Right atrium auricular region (tissue), 2 donors: ENCODE data around the gene SREK1IP1. TPM values are rescaled to one million over a fixed set of nuclear protein-coding genes. Genes with fewer than 3 reads are reported as not detected.

Experiments
- DNase-seq: peaks from one replicate; pipeline ENCODE4 v3.0.0-alpha.2; 2019; ENCODE audit warnings: low spot score
- H3K27ac ChIP-seq, 2 donors: fragments of 200-600 bp; sonication (generic); 1 replicate in 1 of 2; 2 replicates in 1 of 2; pipeline ENCODE4 v1.5.1; 2016 to 2019
- H3K27me3 ChIP-seq, 2 donors: fragments of 200-600 bp; sonication (generic); one replicate each; pipeline versions ENCODE4 v1.5.1 to v1.6.0; 2017 to 2019
- H3K36me3 ChIP-seq: fragments of 200-600 bp; sonication (generic); one replicate; pipeline ENCODE4 v1.5.1; 2016
- H3K4me1 ChIP-seq, 2 donors: fragments of 200-600 bp; sonication (generic); one replicate each; pipeline versions ENCODE4 v1.5.1 to v1.6.0; 2017 to 2019
- H3K4me3 ChIP-seq, 2 donors: fragments of 200-600 bp; sonication (generic); 1 replicate in 1 of 2; 2 replicates in 1 of 2; pipeline ENCODE4 v1.5.1; 2017 to 2019; ENCODE audit warnings: mild to moderate bottlenecking in 1 of 2, moderate library complexity in 1 of 2
- H3K9me3 ChIP-seq, 2 donors: fragments of 200-600 bp; sonication (generic); one replicate each; pipeline ENCODE4 v1.5.1; 2019
- total RNA-seq, 2 donors: library from RNA; depleted of rRNA; stranded (reverse); fragments of >200 nt; gene quantifications; one replicate each; pipeline ENCODE4 v1.1.0, GENCODE V29; 2016
- TF ChIP-seq, protein P1 (sequence below), 2 donors: fragments of 200-600 bp; sonication (generic); IDR thresholded peaks; one replicate each; pipeline ENCODE4 v1.5.1; 2019; ENCODE audit warnings: antibody characterized with exemption in 2 of 2

Gene SREK1IP1
- total RNA-seq, result 1 to 10 TPM; 4.4 to 4.6 TPM

DNA sequence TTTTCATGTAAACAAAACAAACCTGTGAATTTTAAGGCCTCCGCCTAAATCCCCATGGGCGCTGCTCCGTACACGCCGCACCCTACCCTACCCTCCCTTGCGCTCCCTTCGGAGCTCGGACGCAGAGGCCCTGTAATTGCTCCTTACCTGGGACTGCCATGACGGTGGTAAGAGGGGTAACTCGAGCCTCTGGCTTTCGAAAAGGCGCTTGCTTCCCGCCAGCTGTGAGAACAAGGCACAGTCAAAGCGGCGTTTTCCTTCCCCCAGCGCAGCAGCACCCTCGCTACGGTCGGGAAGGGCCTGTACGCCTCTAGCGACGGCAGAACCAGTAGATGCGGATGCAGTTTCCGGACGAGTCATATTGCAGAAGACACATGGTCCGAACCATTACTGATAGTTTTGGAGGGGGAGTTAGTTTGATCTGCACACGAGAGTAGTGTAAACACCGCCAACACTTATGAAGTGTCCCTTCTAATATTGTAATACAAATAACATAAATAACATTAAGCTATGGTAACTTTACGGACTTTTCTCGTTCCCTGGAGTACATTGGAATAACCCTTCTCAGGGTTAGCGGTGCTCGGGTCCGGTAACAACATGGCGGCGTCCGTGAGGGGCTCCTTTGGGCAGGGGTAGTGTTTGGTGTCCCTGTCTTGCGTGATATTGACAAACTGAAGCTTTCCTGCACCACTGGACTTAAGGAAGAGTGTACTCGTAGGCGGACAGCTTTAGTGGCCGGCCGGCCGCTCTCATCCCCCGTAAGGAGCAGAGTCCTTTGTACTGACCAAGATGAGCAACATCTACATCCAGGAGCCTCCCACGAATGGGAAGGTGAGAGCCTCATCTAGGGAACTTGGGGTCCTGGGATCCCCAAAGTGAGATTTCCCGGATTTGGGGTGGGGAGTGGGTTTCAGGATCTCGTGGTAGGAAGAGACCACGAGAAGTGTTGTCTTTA, at the start of gene SREK1IP1, which contains the start of gene CWC27:
Gene SREK1IP1 (minus strand): TSS at position 334 of the 955 bp plus-strand sequence. CDS start 174 bp downstream, at position 160.
Gene CWC27 (plus strand): TSS at position 573 of the 955 bp plus-strand sequence. CDS start 217 bp downstream, at position 790.
- Histone ChIP-seq H3K36me3 (no peaks in the 10 kb centered on the region), H3K4me3 (peak within 1 kb of the TSS; percentile 60 to 67), H3K27ac (peak within 1 kb of the TSS; percentile 86 to 88), H3K27me3 (no peaks in the 10 kb centered on the region), H3K4me1 (peaks cover 0 to 38% of the 10 kb centered on the region in 2 donors), H3K9me3 (no peaks in the 10 kb centered on the region)
- TF ChIP-seq, protein P1, sequence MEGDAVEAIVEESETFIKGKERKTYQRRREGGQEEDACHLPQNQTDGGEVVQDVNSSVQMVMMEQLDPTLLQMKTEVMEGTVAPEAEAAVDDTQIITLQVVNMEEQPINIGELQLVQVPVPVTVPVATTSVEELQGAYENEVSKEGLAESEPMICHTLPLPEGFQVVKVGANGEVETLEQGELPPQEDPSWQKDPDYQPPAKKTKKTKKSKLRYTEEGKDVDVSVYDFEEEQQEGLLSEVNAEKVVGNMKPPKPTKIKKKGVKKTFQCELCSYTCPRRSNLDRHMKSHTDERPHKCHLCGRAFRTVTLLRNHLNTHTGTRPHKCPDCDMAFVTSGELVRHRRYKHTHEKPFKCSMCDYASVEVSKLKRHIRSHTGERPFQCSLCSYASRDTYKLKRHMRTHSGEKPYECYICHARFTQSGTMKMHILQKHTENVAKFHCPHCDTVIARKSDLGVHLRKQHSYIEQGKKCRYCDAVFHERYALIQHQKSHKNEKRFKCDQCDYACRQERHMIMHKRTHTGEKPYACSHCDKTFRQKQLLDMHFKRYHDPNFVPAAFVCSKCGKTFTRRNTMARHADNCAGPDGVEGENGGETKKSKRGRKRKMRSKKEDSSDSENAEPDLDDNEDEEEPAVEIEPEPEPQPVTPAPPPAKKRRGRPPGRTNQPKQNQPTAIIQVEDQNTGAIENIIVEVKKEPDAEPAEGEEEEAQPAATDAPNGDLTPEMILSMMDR (IDR thresholded peaks at IDR 0.05), result no peak
- peak; percentile 86 for DNase-seq

DNA sequence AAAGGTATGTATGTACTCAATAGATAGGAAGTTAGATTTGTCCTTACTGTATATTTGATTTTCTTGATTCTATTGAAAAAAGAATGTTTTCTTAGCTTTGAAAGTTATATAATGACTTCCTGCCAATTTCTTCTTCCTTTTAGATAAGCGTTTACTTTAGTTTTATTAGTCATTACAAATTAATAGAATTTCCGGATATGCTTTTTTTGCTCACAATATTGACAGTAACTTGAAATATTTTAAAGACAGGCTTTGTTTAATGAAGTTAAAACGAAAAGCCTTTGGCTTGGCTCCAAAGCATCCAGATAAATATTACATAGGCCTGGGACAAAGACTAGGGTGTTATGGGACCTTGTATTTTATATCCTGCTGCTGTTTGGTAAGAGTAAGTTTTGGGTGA, 49.8 kb upstream of the SREK1IP1 start:
- Histone ChIP-seq H3K36me3 (no peaks in the 10 kb centered on the region), H3K27me3 (no peaks in the 10 kb centered on the region), H3K9me3 (no peaks in the 10 kb centered on the region), H3K27ac (no peak overlapping the region), H3K4me1 (peaks cover 0 to 9% of the 10 kb centered on the region in 2 donors), H3K4me3 (no peak overlapping the region)
- DNase-seq, result no peak
- TF ChIP-seq, protein P1 (IDR thresholded peaks at IDR 0.05), result no peak

DNA sequence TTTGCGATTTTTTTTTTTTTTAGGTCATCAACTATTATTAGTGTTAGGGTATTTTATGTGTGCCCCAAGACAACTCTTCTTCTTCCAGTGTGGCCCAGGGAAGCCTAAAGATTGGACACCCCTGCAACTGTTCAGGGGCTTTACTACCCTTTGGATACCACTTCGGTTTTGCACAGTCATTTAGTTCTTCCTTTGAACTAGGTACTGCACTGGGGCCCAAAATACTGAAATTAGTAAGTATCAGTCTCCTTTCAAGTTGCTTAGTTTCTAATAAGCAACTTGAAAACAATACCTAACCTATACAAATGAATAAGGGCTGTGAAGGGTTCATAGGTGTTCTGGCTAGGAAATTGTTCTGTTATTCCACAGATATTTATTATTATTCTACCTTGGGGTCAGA, 45.6 kb upstream of the SREK1IP1 start:
- no peaks in the 10 kb centered on the region for H3K27me3 ChIP-seq

DNA sequence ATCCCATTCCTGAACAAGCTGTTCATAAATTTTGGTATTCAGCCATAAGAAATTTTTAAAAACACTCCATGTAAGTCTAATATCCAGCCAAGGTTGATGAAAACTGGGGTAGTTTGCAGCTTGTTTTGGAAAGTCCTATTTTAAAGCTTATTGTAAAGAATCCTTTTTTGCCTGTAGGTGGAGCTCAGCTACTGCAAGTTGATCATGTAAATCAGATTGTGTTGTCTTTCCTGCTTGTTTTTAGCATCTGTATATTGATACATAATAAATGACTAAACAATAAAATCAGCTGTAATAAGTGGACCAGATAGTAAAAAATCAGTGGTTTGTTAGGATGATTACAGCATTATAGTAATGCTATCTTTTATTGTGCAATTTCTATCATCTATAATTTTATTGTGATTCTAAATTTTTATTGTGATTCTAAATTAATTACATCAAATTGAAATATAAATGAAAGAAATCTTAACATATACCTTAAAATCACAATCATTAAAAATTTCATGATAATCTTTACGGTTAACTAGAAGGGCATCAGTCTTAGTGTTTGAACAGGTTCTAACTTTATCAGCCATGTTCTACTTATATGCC, 42.7 kb upstream of the SREK1IP1 start:
- H3K4me1 ChIP-seq, result no peaks in the 10 kb centered on the region
- no peaks in the 10 kb centered on the region for H3K9me3 ChIP-seq
- H3K36me3 ChIP-seq, result no peaks in the 10 kb centered on the region
- no peak overlapping the region for H3K4me3 ChIP-seq
- H3K27ac ChIP-seq, result no peak overlapping the region
- H3K27me3 ChIP-seq, result no peaks in the 10 kb centered on the region
- TF ChIP-seq, protein P1 (IDR thresholded peaks at IDR 0.05), result peak; percentile 31 to 77
- DNase-seq, result no peak

More for the DNA sequence above, 45.6 kb upstream of the SREK1IP1 start:
- TF ChIP-seq, protein P1 (IDR thresholded peaks at IDR 0.05), result no peak
- H3K36me3 ChIP-seq, result no peaks in the 10 kb centered on the region
- DNase-seq, result no peak
- H3K27ac ChIP-seq, result no peak overlapping the region
- H3K4me1 ChIP-seq, result no peaks in the 10 kb centered on the region
- no peak overlapping the region for H3K4me3 ChIP-seq
- no peaks in the 10 kb centered on the region for H3K9me3 ChIP-seq

DNA sequence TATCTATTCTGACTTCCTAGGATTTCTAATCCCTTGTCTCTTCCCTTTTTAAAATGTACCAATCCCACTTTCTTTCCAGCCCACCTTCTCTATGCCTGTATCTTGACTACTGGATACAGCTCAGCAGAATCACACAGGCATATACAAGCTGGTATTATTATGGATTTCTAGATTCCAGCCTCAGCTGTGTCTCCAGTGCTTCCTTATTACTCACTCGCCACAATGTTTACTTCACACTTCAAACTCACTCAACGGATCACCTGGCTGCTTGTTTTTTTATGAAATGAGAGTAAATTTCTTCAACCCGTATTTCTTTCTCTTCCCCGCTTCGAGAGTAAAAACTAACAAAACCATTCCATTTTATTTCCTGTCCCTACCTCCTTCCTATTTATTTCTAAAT, 39.0 kb upstream of the SREK1IP1 start:
- Histone ChIP-seq H3K27ac (no peak overlapping the region), H3K9me3 (no peaks in the 10 kb centered on the region), H3K27me3 (no peaks in the 10 kb centered on the region), H3K4me3 (no peak overlapping the region), H3K36me3 (no peaks in the 10 kb centered on the region), H3K4me1 (no peaks in the 10 kb centered on the region)
- TF ChIP-seq, protein P1 (IDR thresholded peaks at IDR 0.05), result no peak
- no peak for DNase-seq
